Thyroid gland (tissue), 4 donors: ENCODE results near the gene HTR7.

Experiments
- POLR2A ChIP-seq, 2 donors: fragments of 450-650 bp; IDR thresholded peaks; one replicate each; pipeline ENCODE4 v1.6.1; 2017; ENCODE audit warnings: antibody characterized with exemption in 2 of 2, mild to moderate bottlenecking in 2 of 2, moderate library complexity in 1 of 2
- TF ChIP-seq, protein P1 (sequence below), 6 experiments: fragments of 200-600 bp in 3 of 6; fragments of 450-650 bp in 3 of 6; sonication (generic) in 3 of 6; IDR thresholded peaks; one replicate each; pipeline ENCODE4 v1.5.1; 2016 to 2019; ENCODE audit warnings: antibody characterized with exemption in 6 of 6, mild to moderate bottlenecking in 2 of 6, inconsistent platforms in 1 of 6, moderate library complexity in 1 of 6

- TF ChIP-seq, protein P1, sequence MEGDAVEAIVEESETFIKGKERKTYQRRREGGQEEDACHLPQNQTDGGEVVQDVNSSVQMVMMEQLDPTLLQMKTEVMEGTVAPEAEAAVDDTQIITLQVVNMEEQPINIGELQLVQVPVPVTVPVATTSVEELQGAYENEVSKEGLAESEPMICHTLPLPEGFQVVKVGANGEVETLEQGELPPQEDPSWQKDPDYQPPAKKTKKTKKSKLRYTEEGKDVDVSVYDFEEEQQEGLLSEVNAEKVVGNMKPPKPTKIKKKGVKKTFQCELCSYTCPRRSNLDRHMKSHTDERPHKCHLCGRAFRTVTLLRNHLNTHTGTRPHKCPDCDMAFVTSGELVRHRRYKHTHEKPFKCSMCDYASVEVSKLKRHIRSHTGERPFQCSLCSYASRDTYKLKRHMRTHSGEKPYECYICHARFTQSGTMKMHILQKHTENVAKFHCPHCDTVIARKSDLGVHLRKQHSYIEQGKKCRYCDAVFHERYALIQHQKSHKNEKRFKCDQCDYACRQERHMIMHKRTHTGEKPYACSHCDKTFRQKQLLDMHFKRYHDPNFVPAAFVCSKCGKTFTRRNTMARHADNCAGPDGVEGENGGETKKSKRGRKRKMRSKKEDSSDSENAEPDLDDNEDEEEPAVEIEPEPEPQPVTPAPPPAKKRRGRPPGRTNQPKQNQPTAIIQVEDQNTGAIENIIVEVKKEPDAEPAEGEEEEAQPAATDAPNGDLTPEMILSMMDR (IDR thresholded peaks at IDR 0.05): no peak
- no peak for TF ChIP-seq POLR2A (IDR thresholded peaks at IDR 0.05)
These were observed 73.1 kb downstream of the HTR7 start for GRCh38 chr10:90784771-90785170.
